OCI-LY7 (cell line): ENCODE results near the gene KRT33A. TPM values are rescaled to one million over a fixed set of nuclear protein-coding genes. Genes with fewer than 3 reads are reported as not detected.

ENCODE experiments used
- BruUV-seq: library from RNA; stranded (reverse); fragments of 400-500 nt; replicated peaks from 2 replicates; lab custom pipeline; 2021; lab: Mats Ljungman, UMichigan
- CTCF ChIA-PET: fragments of 300-600 bp; sonication (Branson Sonifier 250); formaldehyde crosslinking; loops from one replicate; lab custom pipeline; 2022; ENCODE audit warnings: antibody characterized with exemption; ENCODE audit not compliant: unreplicated experiment; lab: Charles Lee
- POLR2A ChIA-PET: fragments of 300-600 bp; sonication (Branson Sonifier 250); formaldehyde crosslinking; loops from one replicate; lab custom pipeline; 2022; ENCODE audit warnings: antibody characterized with exemption; lab: Charles Lee
- DNase-seq: peaks from one replicate; pipeline ENCODE4 v3.0.0-alpha.2; 2015; ENCODE audit warnings: low spot score
- H2AFZ ChIP-seq: fragments of 200-600 bp; sonication (generic), shearing (Covaris generic); 2 replicates; pipeline ENCODE4 v1.6.1; 2014; ENCODE audit warnings: mild to moderate bottlenecking, antibody characterized with exemption, low read length, moderate library complexity
- H3K27ac ChIP-seq: fragments of 200-600 bp; sonication (generic); 2 replicates; pipeline ENCODE4 v1.5.1; 2014; ENCODE audit warnings: mixed run types, low read depth, mild to moderate bottlenecking, moderate library complexity, low read length, inconsistent platforms; ENCODE audit not compliant: poor library complexity, severe bottlenecking
- H3K36me3 ChIP-seq: fragments of 200-600 bp; sonication (generic); 2 replicates; pipeline ENCODE4 v1.6.1; 2014; ENCODE audit warnings: mild to moderate bottlenecking, antibody characterized with exemption, low read length, moderate library complexity, mixed read lengths; ENCODE audit not compliant: insufficient read depth
- H3K4me1 ChIP-seq: fragments of 200-600 bp; sonication (generic); 2 replicates; pipeline ENCODE4 v1.5.1; 2014; ENCODE audit warnings: mild to moderate bottlenecking, low read length; ENCODE audit not compliant: insufficient read depth, poor library complexity, severe bottlenecking
- H3K4me2 ChIP-seq: fragments of 200-600 bp; sonication (generic); 2 replicates; pipeline ENCODE4 v1.6.1; 2014; ENCODE audit warnings: mild to moderate bottlenecking, low read length
- H3K4me3 ChIP-seq: fragments of 200-600 bp; sonication (generic); 2 replicates; pipeline ENCODE4 v1.5.1; 2014; ENCODE audit warnings: mild to moderate bottlenecking, low read depth, low read length; ENCODE audit not compliant: poor library complexity, severe bottlenecking
- H3K79me2 ChIP-seq: fragments of 200-600 bp; sonication (generic); 2 replicates; pipeline ENCODE4 v1.6.1; 2016; ENCODE audit warnings: low read depth, mild to moderate bottlenecking, low read length, moderate library complexity, mixed read lengths; ENCODE audit not compliant: insufficient read depth
- H3K9me2 ChIP-seq: fragments of 200-600 bp; sonication (generic); 2 replicates; pipeline ENCODE4 v1.6.1; 2016; ENCODE audit warnings: mild to moderate bottlenecking, low read length, mixed read lengths; ENCODE audit not compliant: insufficient read depth
- H3K9me3 ChIP-seq: fragments of 200-600 bp; sonication (generic); 2 replicates; pipeline ENCODE4 v1.6.1; 2014; ENCODE audit warnings: mild to moderate bottlenecking, mixed run types, low read length, mixed read lengths
- H4K20me1 ChIP-seq: fragments of 200-600 bp; sonication (generic); 2 replicates; pipeline ENCODE4 v1.6.1; 2014; ENCODE audit warnings: mild to moderate bottlenecking, antibody characterized with exemption, low read length, moderate library complexity, mixed read lengths; ENCODE audit not compliant: insufficient read depth
- EZH2phosphoT487 ChIP-seq: fragments of 200-600 bp; sonication (generic); IDR thresholded peaks from 2 replicates; pipeline ENCODE4 v1.6.1; 2018; ENCODE audit warnings: low read depth, borderline replicate concordance, mild to moderate bottlenecking, mixed run types, antibody characterized with exemption, low read length, moderate library complexity, mixed read lengths
- intact Hi-C: fragments of 100-400 bp; cut with micrococcal nuclease; formaldehyde crosslinking; loops from one replicate; pipeline ENCODE4 v1.10.0; 2022; ENCODE audit not compliant: unreplicated experiment
- total RNA-seq, 2 experiments: library from RNA; depleted of rRNA in 1 of 2; stranded (reverse); fragments of >200 nt in 1 of 2; shearing (Covaris generic) in 1 of 2; gene quantifications; 2 replicates each; pipeline ENCODE4 v1.2.3, GENCODE V29; 2014 to 2022
- TF ChIP-seq, protein P1 (sequence below): fragments of 200-600 bp; sonication (generic); conservative IDR thresholded peaks from 2 replicates; pipeline ENCODE4 v1.5.1; 2014; ENCODE audit warnings: mild to moderate bottlenecking, antibody characterized with exemption, low read length, moderate library complexity, mixed read lengths

KRT33A gene
- total RNA-seq, 2 experiments from 2014 or later: not detected

DNA sequence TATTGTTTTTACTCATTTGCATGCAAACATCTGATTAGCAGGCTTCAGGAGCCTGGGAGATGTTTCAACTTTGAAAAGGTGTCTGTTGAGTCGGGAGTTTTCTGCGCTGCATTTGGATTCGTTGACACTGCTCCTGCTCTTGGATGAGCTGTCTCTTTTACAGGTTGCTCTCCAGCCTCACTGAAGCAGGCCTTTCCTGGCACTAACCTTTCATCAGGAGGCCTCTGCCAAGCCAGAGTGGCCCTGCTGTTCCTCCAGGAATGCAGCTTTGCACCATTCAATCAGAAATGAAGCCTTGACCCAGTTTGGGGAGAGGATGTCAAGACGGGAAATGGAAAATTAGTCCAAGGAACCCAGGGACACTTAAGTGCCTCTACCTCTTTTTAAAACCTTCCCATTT, 47.6 kb downstream of the KRT33A start:
- Histone ChIP-seq H3K9me3 (no peaks in the 10 kb centered on the region), H3K9me2 (no peaks in the 10 kb centered on the region), H3K79me2 (no peaks in the 10 kb centered on the region), H3K4me3 (no peak overlapping the region), H3K27ac (no peak overlapping the region), H4K20me1 (no peaks in the 10 kb centered on the region), H3K4me2 (no peak overlapping the region), H3K36me3 (no peaks in the 10 kb centered on the region), H3K4me1 (no peaks in the 10 kb centered on the region), H2AFZ (no peak overlapping the region)
- ChIA-PET POLR2A (no interaction called here), CTCF (no interaction called here)
- no TSS peak for BruUV-seq
- TF ChIP-seq, protein P1, sequence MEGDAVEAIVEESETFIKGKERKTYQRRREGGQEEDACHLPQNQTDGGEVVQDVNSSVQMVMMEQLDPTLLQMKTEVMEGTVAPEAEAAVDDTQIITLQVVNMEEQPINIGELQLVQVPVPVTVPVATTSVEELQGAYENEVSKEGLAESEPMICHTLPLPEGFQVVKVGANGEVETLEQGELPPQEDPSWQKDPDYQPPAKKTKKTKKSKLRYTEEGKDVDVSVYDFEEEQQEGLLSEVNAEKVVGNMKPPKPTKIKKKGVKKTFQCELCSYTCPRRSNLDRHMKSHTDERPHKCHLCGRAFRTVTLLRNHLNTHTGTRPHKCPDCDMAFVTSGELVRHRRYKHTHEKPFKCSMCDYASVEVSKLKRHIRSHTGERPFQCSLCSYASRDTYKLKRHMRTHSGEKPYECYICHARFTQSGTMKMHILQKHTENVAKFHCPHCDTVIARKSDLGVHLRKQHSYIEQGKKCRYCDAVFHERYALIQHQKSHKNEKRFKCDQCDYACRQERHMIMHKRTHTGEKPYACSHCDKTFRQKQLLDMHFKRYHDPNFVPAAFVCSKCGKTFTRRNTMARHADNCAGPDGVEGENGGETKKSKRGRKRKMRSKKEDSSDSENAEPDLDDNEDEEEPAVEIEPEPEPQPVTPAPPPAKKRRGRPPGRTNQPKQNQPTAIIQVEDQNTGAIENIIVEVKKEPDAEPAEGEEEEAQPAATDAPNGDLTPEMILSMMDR: no peak
- TF ChIP-seq EZH2phosphoT487: no peak
- DNase-seq: no peak
- intact Hi-C loops: no loop called here

DNA sequence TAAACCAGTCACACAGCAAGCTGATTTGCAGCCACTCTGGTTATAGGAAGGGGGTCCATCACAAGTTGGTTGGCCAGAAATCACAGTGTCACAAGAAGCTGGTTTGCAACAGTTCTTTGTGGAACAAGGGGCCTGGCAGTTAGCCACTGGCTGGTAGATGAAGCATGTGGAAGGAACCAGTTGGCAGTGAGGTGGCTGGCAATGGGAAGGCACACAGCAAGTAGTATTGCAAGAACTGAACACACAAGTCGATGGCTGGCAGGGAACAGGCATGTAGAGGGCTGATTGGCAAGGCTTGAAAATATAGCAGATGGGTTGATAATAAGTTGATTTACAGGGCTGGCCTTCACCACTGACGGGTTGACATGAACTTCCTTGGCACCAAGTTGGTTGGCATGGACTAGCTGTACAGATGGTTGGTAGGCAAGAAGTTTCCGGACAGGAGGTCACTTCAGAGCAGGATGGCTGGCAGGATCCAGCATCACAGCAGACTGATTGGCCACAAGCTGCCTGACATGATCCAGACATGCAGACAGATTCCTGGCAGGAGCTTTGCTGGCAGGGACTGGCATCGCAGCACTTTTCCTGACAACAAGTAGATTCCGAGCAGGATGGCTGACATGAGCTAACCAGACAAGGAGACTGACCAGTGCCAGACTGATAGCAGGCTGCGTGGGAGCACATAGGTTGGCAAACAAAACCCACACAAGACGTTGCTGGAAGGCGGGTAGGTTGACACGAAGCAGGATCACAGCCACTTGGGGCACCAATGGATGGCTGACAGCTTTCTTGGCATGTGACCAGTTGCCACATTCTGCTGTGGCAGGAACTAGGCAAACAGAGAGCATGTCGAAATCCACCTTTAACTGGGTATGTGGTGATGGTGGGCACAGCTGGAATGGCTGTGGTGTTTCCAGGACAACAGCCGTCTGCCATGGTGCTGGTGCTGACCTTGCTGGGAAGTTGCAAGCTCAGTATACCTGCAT, 48.4 kb downstream of the KRT33A start, which contains the start of gene KRTAP29-1:
TSS of gene KRTAP29-1 (minus strand) at position 936 of the 986 bp plus-strand sequence. CDS start at position 936, 0 bp downstream.
- Histone ChIP-seq H3K4me2 (no peak within 1 kb of the TSS), H3K4me3 (no peak within 1 kb of the TSS), H3K9me2 (no peaks in the 10 kb centered on the region), H4K20me1 (no peaks in the 10 kb centered on the region), H3K9me3 (no peaks in the 10 kb centered on the region), H3K36me3 (no peaks in the 10 kb centered on the region), H3K79me2 (no peaks in the 10 kb centered on the region), H3K27ac (no peak within 1 kb of the TSS), H2AFZ (no peak within 1 kb of the TSS), H3K4me1 (no peaks in the 10 kb centered on the region)
- DNase-seq: no peak
- intact Hi-C loops: no loop called here
- ChIA-PET CTCF (no interaction called here), POLR2A (no interaction called here)
- BruUV-seq: no TSS peak
- TF ChIP-seq EZH2phosphoT487: no peak
- TF ChIP-seq, protein P1: no peak
